NCI-H1694 treated with DMSO at 0.1 percent for 48 hours (cell line): ENCODE measurements around the gene DUS2.

Source experiments
- DNase-seq: peaks from one replicate; lab custom pipeline; 2025; lab: John Stamatoyannopoulos, UW

DUS2 gene

GRCh38 chr16:68126395-68126794 lies 103.3 kb downstream of the DUS2 start:
- DNase-seq: no peak

DNA sequence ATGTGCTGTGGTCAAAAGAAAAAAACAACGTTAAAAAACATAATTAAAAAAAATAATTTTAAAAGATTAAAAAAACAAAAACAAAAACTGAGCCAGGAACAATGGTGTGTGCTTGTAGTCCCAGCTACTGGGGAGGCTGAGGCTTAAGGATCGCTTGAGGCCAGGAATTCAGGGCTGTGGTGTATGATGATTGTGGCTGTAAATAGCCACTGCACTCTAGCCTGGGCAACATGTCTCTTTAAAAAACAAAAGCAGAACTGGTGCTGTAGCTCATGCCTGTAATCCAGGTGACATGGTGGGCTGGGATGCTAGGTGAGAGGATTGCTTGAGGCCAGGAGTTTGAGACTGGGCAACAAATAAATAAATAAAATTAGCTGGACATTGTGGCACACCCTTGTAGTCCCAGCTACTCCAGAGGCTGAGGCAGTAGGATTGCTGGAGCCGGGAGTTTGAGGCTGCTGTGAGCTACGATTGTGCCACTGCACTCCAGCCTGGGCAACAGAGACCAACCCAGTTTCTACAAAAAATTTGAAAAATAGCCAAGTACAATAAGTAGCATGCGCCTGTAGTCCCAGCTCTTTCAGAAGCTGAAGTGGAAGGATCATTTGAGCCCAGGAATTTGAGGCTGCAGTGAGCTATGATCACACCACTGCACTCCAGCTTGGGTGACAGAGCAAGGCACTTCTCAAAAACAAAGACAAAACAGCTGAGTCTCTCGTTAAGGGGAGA lies 105.7 kb downstream of the DUS2 start:
- DNase-seq: no peak
